Measurements from ENCODE around the gene IBA57.

- TF ChIP-seq, protein P1, sequence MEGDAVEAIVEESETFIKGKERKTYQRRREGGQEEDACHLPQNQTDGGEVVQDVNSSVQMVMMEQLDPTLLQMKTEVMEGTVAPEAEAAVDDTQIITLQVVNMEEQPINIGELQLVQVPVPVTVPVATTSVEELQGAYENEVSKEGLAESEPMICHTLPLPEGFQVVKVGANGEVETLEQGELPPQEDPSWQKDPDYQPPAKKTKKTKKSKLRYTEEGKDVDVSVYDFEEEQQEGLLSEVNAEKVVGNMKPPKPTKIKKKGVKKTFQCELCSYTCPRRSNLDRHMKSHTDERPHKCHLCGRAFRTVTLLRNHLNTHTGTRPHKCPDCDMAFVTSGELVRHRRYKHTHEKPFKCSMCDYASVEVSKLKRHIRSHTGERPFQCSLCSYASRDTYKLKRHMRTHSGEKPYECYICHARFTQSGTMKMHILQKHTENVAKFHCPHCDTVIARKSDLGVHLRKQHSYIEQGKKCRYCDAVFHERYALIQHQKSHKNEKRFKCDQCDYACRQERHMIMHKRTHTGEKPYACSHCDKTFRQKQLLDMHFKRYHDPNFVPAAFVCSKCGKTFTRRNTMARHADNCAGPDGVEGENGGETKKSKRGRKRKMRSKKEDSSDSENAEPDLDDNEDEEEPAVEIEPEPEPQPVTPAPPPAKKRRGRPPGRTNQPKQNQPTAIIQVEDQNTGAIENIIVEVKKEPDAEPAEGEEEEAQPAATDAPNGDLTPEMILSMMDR (conservative IDR thresholded peaks at IDR 0.05; ENCODE audit: low read length): no peak
- TF ChIP-seq EZH2phosphoT487 (IDR thresholded peaks at IDR 0.05; ENCODE audit: borderline replicate concordance, low read depth, low read length): no peak
Observed at GRCh38 chr1:228142701-228143136, 22.9 kb upstream of the IBA57 start.
